SK-N-SH (cell line): ENCODE measurements around the gene OR1J1. TPM values are rescaled to one million over a fixed set of nuclear protein-coding genes. Genes with fewer than 3 reads are reported as not detected.

Source experiments
- CTCF ChIA-PET: fragments of 300-600, 350-600 bp; formaldehyde crosslinking; extraction: SDS; loops from one replicate; lab custom pipeline; 2021; lab: Yijun Ruan, JAX
- POLR2A ChIA-PET: fragments of 350-600 bp; sonication (Branson Sonifier 250); formaldehyde crosslinking; extraction: SDS; loops from one replicate; lab custom pipeline; 2020; ENCODE audit warnings: antibody characterized with exemption, inconsistent platforms; lab: Yijun Ruan, JAX
- DNase-seq: peaks from one replicate; pipeline ENCODE4 v3.0.0; 2012
- H2AFZ ChIP-seq: fragments of 200-600 bp; sonication (generic); 2 replicates; pipeline ENCODE4 v1.8.1; 2016; ENCODE audit warnings: antibody characterized with exemption, mild to moderate bottlenecking, low read depth
- H3F3A ChIP-seq: fragments of 200-600 bp; sonication (generic); replicated peaks from 2 replicates; pipeline ENCODE3; 2016; ENCODE audit warnings: antibody characterized with exemption, mild to moderate bottlenecking; ENCODE audit not compliant: insufficient read depth
- H3K27ac ChIP-seq, 2 experiments: fragments of 200-500 bp in 1 of 2; fragments of 200-600 bp in 1 of 2; sonication (Bioruptor generic) in 1 of 2; sonication (generic), shearing (Covaris generic) in 1 of 2; 2 replicates each; pipeline versions ENCODE4 v1.5.1 to v1.6.1; 2014 to 2016; ENCODE audit warnings: low read depth in 2 of 2, inconsistent platforms in 1 of 2, low read length in 1 of 2, mild to moderate bottlenecking in 1 of 2, mixed read lengths in 1 of 2
- H3K27me3 ChIP-seq: fragments of 200-600 bp; sonication (generic), shearing (Covaris generic); 2 replicates; pipeline ENCODE4 v1.6.1; 2016; ENCODE audit warnings: mixed run types; ENCODE audit not compliant: insufficient read depth
- H3K36me3 ChIP-seq, 2 experiments: fragments of 200-500 bp in 1 of 2; fragments of 200-600 bp in 1 of 2; sonication (Bioruptor generic) in 1 of 2; sonication (generic) in 1 of 2; replicated peaks in 1 of 2; 2 replicates each; pipeline versions ENCODE3 to v1.5.1; 2014 to 2016; ENCODE audit warnings: low read length in 1 of 2, mild to moderate bottlenecking in 1 of 2; ENCODE audit not compliant: insufficient read depth in 2 of 2, control insufficient read depth in 1 of 2
- H3K4me1 ChIP-seq, 2 experiments: fragments of 200-500 bp in 1 of 2; fragments of 200-600 bp in 1 of 2; sonication (Bioruptor generic) in 1 of 2; sonication (generic), shearing (Covaris generic) in 1 of 2; 2 replicates each; pipeline versions ENCODE4 v1.5.1 to v1.6.1; 2014 to 2016; ENCODE audit warnings: low read depth in 1 of 2, low read length in 1 of 2, mixed run types in 1 of 2; ENCODE audit not compliant: insufficient read depth in 2 of 2, control insufficient read depth in 1 of 2
- H3K4me2 ChIP-seq: fragments of 200-600 bp; sonication (generic), shearing (Covaris generic); 2 replicates; pipeline ENCODE4 v1.6.1; 2017; ENCODE audit warnings: mixed run types
- H3K4me3 ChIP-seq, 2 experiments: fragments of 200-500 bp in 1 of 2; fragments of 200-600 bp in 1 of 2; sonication (Bioruptor generic) in 1 of 2; sonication (generic), shearing (Covaris generic) in 1 of 2; 2 replicates each; pipeline versions ENCODE4 v1.5.1 to v1.8.1; 2014 to 2016; ENCODE audit warnings: low read depth in 2 of 2, inconsistent platforms in 1 of 2, low read length in 1 of 2, mild to moderate bottlenecking in 1 of 2, mixed read lengths in 1 of 2, moderate library complexity in 1 of 2
- H3K79me2 ChIP-seq: fragments of 200-600 bp; sonication (generic); 2 replicates; pipeline ENCODE4 v1.8.1; 2017; ENCODE audit warnings: mild to moderate bottlenecking; ENCODE audit not compliant: insufficient read depth
- H3K9ac ChIP-seq: fragments of 200-600 bp; sonication (generic); 2 replicates; pipeline ENCODE4 v1.6.1; 2017; ENCODE audit warnings: mixed run types
- H3K9me2 ChIP-seq: fragments of 200-600 bp; sonication (generic); 2 replicates; pipeline ENCODE4 v1.6.1; 2017; ENCODE audit warnings: mixed run types
- H3K9me3 ChIP-seq: fragments of 200-600 bp; sonication (generic); 2 replicates; pipeline ENCODE4 v1.6.1; 2017; ENCODE audit warnings: mixed run types, mild to moderate bottlenecking, moderate library complexity
- H4K20me1 ChIP-seq: fragments of 200-600 bp; sonication (generic); 2 replicates; pipeline ENCODE4 v1.6.1; 2017; ENCODE audit warnings: mild to moderate bottlenecking, mixed run types; ENCODE audit not compliant: insufficient read depth
- CHD2 ChIP-seq: fragments of 150-350 bp; IDR thresholded peaks from 2 replicates; pipeline ENCODE4 v1.6.1; 2018; ENCODE audit warnings: low read length; ENCODE audit not compliant: partially characterized antibody
- EP300 ChIP-seq, 2 experiments: IDR thresholded peaks; 2 replicates each; pipeline versions ENCODE4 v1.4.0 to v1.6.1; 2012; ENCODE audit warnings: borderline replicate concordance in 1 of 2, low read depth in 1 of 2, low read length in 1 of 2
- EZH2phosphoT487 ChIP-seq: fragments of 200-600 bp; sonication (generic); IDR thresholded peaks from 2 replicates; pipeline ENCODE4 v1.6.1; 2017; ENCODE audit warnings: low read depth, mixed run types, mild to moderate bottlenecking, antibody characterized with exemption, moderate library complexity, borderline replicate concordance
- FOXJ3 ChIP-seq: sonication (generic); formaldehyde crosslinking; IDR thresholded peaks from 2 replicates; pipeline ENCODE4 v1.5.1; 2020; ENCODE audit warnings: mild to moderate bottlenecking, missing genetic modification reagents
- GABPA ChIP-seq: IDR thresholded peaks from 2 replicates; pipeline ENCODE4 v1.4.0; 2012; ENCODE audit warnings: low read depth, mild to moderate bottlenecking
- IRF3 ChIP-seq: fragments of 150-350 bp; IDR thresholded peaks from 2 replicates; pipeline ENCODE4 v1.6.1; 2016; ENCODE audit warnings: mild to moderate bottlenecking, low read depth, low read length
- MAX ChIP-seq: IDR thresholded peaks from 2 replicates; pipeline ENCODE4 v1.4.0; 2012; ENCODE audit warnings: low read depth
- MXI1 ChIP-seq: IDR thresholded peaks from 2 replicates; pipeline ENCODE4 v1.6.1; 2012; ENCODE audit warnings: mild to moderate bottlenecking, low read depth, low read length, improper control_type of control experiment
- NFIC ChIP-seq: IDR thresholded peaks from 2 replicates; pipeline ENCODE4 v1.4.0; 2012; ENCODE audit warnings: borderline replicate concordance
- NRF1 ChIP-seq: IDR thresholded peaks from 2 replicates; pipeline ENCODE4 v1.6.1; 2012; ENCODE audit warnings: low read depth, mild to moderate bottlenecking, low read length
- RFX5 ChIP-seq: IDR thresholded peaks from 2 replicates; pipeline ENCODE4 v1.6.1; 2012; ENCODE audit warnings: mild to moderate bottlenecking, improper control_type of control experiment, low read length
- RXRA ChIP-seq: IDR thresholded peaks from 2 replicates; pipeline ENCODE4 v1.4.0; 2012; ENCODE audit warnings: low read depth, mild to moderate bottlenecking, borderline replicate concordance
- SIN3A ChIP-seq: IDR thresholded peaks from 2 replicates; pipeline ENCODE4 v1.6.1; 2012; ENCODE audit warnings: low read depth, mild to moderate bottlenecking, low read length, moderate library complexity, borderline replicate concordance
- TAF1 ChIP-seq: IDR thresholded peaks from 2 replicates; pipeline ENCODE4 v1.6.1; 2012; ENCODE audit warnings: low read depth, mild to moderate bottlenecking, low read length, moderate library complexity, borderline replicate concordance
- TCF12 ChIP-seq: IDR thresholded peaks from 2 replicates; pipeline ENCODE4 v1.4.0; 2012
- TEAD4 ChIP-seq: IDR thresholded peaks from 2 replicates; pipeline ENCODE4 v1.4.0; 2012; ENCODE audit warnings: mild to moderate bottlenecking, borderline replicate concordance; ENCODE audit not compliant: insufficient read depth
- USF2 ChIP-seq: fragments of 150-350 bp; IDR thresholded peaks from 2 replicates; pipeline ENCODE4 v1.6.1; 2017; ENCODE audit warnings: antibody characterized with exemption, low read length, low read depth, borderline replicate concordance
- YY1 ChIP-seq: IDR thresholded peaks from 2 replicates; pipeline ENCODE4 v1.4.0; 2012; ENCODE audit warnings: low read depth, mild to moderate bottlenecking
- WGBS: methylation state at CpG from one replicate; pipeline ENCODE4 v1.1.6; 2017; ENCODE audit warnings: low lambda C conversion rate; 5-methylcytosine and 5-hydroxymethylcytosine counted together
- polyA plus RNA-seq, 3 experiments: library from polyadenylated mRNA; depleted of rRNA; stranded (reverse); fragments of >200 nt; gene quantifications; 2 replicates each; pipeline ENCODE4 v1.2.3, GENCODE V29; 2012

Gene OR1J1
- polyA plus RNA-seq, 1 of the 3 experiments (the other 2 are of a cell fraction) = not detected

GRCh38 chr9:122453677-122454135 is 24.0 kb downstream of the OR1J1 start:
- Histone ChIP-seq H3K9me2 (no peaks in the 10 kb centered on the region), H3K27me3 (no peaks in the 10 kb centered on the region), H3K4me2 (no peak overlapping the region), H2AFZ (no peak overlapping the region), H3K4me1 (no peaks in the 10 kb centered on the region), H3F3A (no peaks in the 10 kb centered on the region), H3K79me2 (no peaks in the 10 kb centered on the region), H4K20me1 (no peaks in the 10 kb centered on the region), H3K36me3 (no peaks in the 10 kb centered on the region), H3K9me3 (no peaks in the 10 kb centered on the region), H3K4me3 (no peak overlapping the region), H3K9ac (no peak overlapping the region), H3K27ac (no peak overlapping the region)
- ChIA-PET CTCF (interaction anchor here (0.6 to 2.7 kb wide), 7 partner anchors 8 to 355 kb away, joined by 3 to 8 read pairs (median 3); no protein-coding TSS in a partner anchor), POLR2A (no interaction called here)
- TF ChIP-seq USF2 = no peak
- no peak for TF ChIP-seq NFIC
- TF ChIP-seq RXRA = no peak
- no peak for TF ChIP-seq EP300 (IDR thresholded peaks at IDR 0.05; ENCODE audit: borderline replicate concordance in 1 of 2, low read depth in 1 of 2, low read length in 1 of 2)
- no peak for TF ChIP-seq NRF1
- no peak for TF ChIP-seq GABPA
- no peak for TF ChIP-seq MXI1
- no peak for TF ChIP-seq IRF3
- no peak for TF ChIP-seq CHD2
- no peak for TF ChIP-seq RFX5
- no peak for TF ChIP-seq TAF1
- no peak for TF ChIP-seq TCF12
- no peak for TF ChIP-seq YY1
- no peak for TF ChIP-seq EZH2phosphoT487
- no peak for TF ChIP-seq FOXJ3 (CRISPR knock-in tag)
- no peak for TF ChIP-seq TEAD4
- no peak for TF ChIP-seq SIN3A
- no peak for TF ChIP-seq MAX
- DNase-seq = no peak
- WGBS = 71% methylated on average over 2 of the region's 2 CpGs
